Adrenal gland (tissue), 5 donors: ENCODE results near the gene TIFAB.

Experiments used
- CTCF ChIP-seq, 6 experiments: fragments of 450-650 bp in 4 of 6; fragments of 200-600 bp in 2 of 6; sonication (generic) in 1 of 6; IDR thresholded peaks; 1 replicate in 5 of 6; 2 replicates in 1 of 6; pipeline versions ENCODE4 v1.5.1 to v1.8.0; 2016 to 2021; ENCODE audit warnings: antibody characterized with exemption in 6 of 6, mild to moderate bottlenecking in 2 of 6, moderate library complexity in 1 of 6
- POLR2A ChIP-seq, 2 donors: fragments of 450-650 bp; IDR thresholded peaks; one replicate each; pipeline ENCODE4 v1.6.1; 2017; ENCODE audit warnings: antibody characterized with exemption in 2 of 2, mild to moderate bottlenecking in 2 of 2, moderate library complexity in 1 of 2
- donor health status: DM: no; HTN: no; CAD: no.

GRCh38 chr5:135446615-135447014 is 5.5 kb downstream of the TIFAB start:
- TF ChIP-seq POLR2A (IDR thresholded peaks at IDR 0.05) (no peak), CTCF (IDR thresholded peaks at IDR 0.05) (no peak)
